Epithelial cell of proximal tubule (primary cell): Measurements from ENCODE around the gene PRKCH. TPM values are rescaled to one million over a fixed set of nuclear protein-coding genes. Genes with fewer than 3 reads are reported as not detected.

Experiments
- DNase-seq: peaks from one replicate; pipeline ENCODE4 v3.0.0-alpha.2; 2011; ENCODE audit warnings: low read depth
- H3K4me3 ChIP-seq: 2 replicates; pipeline ENCODE4 v1.5.1; 2011; ENCODE audit warnings: low read depth, mild to moderate bottlenecking, low read length
- CTCF ChIP-seq: conservative IDR thresholded peaks from 2 replicates; pipeline ENCODE4 v1.5.1; 2012; ENCODE audit warnings: low read depth, mild to moderate bottlenecking, low read length
- total RNA-seq: library from RNA; depleted of rRNA; stranded (reverse); fragments of >200 nt; gene quantifications from 2 replicates; pipeline ENCODE4 v1.2.3, GENCODE V29; 2015

The PRKCH gene
- total RNA-seq, 1 donor from 2014 or later, result 7.6 TPM

DNA sequence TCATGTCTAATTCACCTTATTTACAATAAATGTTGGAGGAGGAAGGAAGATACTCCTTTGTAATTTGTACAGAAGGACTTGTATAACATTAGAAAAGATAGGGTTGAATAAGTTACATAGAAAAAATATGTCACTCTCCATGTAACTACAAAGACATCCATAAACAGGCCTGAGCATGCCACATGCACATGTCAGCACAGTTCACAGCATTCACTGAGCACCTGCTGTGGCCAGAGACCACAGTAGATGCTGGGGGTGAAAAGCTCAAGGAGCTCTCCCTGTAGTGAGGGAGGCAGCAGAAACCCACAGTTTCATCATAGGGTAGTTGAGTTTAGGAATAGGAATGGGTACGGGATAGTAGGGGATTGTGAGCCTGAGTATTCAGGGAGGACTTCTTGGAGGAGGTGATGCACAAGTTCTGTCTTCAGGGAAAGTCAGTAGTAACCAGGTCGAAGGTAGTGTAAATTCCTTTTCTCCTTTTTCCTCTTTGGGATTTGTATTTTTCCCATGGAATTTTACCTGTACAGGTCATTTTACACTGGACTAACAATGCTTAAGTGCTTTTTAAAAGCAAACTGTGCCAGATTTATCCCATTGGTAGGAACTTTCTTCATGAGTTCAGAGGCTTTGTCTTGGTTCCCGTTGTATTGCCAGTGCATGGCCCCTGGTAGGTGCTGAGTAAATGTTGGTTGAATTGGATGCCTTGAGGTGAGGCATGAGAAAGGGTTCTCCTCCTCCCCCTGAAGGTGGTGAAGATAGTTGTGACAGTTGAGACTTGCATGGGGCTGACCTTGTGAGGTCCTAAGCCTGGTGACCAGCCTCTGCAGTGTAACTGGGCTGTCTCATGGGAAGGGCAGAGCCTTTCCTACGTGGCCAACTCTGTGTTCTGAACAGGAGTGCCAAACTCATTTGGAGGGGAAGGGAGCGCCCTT, 20.2 kb downstream of the PRKCH start:
- TF ChIP-seq CTCF, result no peak
- DNase-seq, result no peak

GRCh38 chr14:61342486-61342885, 21.1 kb downstream of the PRKCH start:
- no peak for TF ChIP-seq CTCF
- H3K4me3 ChIP-seq, result no peak overlapping the region
- DNase-seq, result no peak

More for the DNA sequence above, 20.2 kb downstream of the PRKCH start:
- H3K4me3 ChIP-seq, result no peak overlapping the region

DNA sequence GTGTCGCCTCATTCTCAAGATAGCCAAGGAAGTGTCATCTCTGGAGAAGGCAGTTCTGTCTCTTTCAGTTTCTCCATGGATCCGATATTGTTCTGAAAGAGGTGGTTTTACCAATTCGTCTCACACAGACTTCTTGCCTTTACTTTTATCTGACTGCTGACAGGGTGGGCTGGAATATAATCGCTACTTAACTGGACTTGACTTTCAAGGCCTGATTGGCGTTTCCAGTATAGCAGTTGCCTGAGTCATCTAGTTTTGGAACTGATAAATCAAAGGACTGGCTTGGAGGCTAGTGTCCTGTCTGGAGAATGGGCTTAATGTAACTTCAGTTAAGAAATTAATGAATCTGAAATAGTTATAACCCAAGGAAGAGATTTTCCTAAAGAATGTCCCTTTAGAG, 21.6 kb downstream of the PRKCH start:
- no peak for TF ChIP-seq CTCF
- no peak overlapping the region for H3K4me3 ChIP-seq
- DNase-seq, result no peak

GRCh38 chr14:61343471-61343870, 22.1 kb downstream of the PRKCH start:
- no peak for TF ChIP-seq CTCF
- DNase-seq, result no peak
- no peak overlapping the region for H3K4me3 ChIP-seq

DNA sequence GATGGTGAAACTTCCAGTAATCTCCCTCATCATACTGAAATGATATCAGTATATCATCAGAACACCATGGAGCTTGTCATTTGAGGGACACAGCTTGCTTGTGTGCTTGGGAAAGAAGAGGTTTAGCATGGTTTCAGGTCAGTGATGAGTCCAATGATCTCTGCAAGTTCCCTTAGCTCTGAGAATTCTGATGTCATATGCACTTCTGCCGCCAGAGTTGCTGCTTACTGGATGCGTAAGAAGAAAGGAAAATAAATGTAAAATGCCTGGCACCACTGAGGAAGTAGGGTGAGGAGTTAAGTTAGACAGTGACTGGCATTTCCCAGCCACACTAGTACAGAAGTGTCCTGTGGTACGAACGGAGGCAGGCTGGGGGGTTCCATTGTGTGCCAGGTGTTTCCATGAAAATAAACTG, 22.6 kb downstream of the PRKCH start:
- TF ChIP-seq CTCF, result no peak
- no peak for DNase-seq
- no peak overlapping the region for H3K4me3 ChIP-seq

- H3K4me3 ChIP-seq, result no peak overlapping the region
- no peak for TF ChIP-seq CTCF
- DNase-seq, result no peak
These were observed 23.2 kb downstream of the PRKCH start for GRCh38 chr14:61344437-61345150.
